Endometrium (tissue), 2 donors: ENCODE data around the gene CADPS2.

Experiments used
- FAIRE-seq: peaks from 2 replicates; lab custom pipeline; 2012; peaks lifted over from hg19 to GRCh38; lab: Jason Lieb, UNC
- donor health status: control.
- donor health status: control.

CADPS2 gene

GRCh38 chr7:122363144-122363543 lies 523.1 kb downstream of the CADPS2 start:
- no peak for FAIRE-seq

- no peak for FAIRE-seq
Observed at GRCh38 chr7:122362473-122362872, 523.8 kb downstream of the CADPS2 start.

- FAIRE-seq: no peak
Observed at GRCh38 chr7:122354656-122355055, 531.6 kb downstream of the CADPS2 start.

- FAIRE-seq: no peak
Observed at GRCh38 chr7:122352454-122352853, 533.8 kb downstream of the CADPS2 start.

DNA sequence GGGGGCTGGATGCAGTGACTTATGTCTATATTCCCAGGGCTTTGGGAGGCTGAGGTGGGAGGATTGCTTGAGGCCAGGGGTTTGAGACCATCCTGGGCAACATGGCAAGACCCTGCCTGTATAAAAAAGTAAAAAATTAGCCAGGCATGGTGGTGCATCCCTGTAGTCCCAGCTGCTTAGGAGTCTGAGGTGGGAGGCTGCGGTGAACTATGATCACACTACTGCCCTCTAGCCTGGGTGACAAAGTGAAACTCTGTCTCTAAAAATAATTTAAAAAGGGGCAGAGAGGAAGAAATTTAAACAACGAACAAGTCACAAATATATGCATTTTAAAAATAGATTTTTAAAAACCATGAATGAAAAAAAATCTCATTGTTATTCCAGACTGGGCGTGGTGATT lies 535.6 kb downstream of the CADPS2 start:
- FAIRE-seq: no peak

DNA sequence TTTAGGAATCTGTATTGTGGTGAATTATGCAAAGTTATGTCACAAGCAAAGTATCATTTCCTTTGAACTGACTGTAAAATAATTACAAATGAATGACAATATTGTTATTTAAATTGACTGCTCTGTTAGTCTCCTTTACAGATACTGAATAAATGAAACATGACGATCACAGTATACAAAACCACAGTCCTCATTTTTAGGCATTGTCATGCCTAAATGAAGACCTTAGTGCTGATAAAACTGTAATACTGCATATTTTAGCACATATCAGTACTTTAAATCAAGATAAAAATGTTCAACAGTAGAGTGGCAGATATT lies 542.0 kb downstream of the CADPS2 start:
- FAIRE-seq: no peak

GRCh38 chr7:122343601-122344302 lies 542.5 kb downstream of the CADPS2 start:
- no peak for FAIRE-seq

DNA sequence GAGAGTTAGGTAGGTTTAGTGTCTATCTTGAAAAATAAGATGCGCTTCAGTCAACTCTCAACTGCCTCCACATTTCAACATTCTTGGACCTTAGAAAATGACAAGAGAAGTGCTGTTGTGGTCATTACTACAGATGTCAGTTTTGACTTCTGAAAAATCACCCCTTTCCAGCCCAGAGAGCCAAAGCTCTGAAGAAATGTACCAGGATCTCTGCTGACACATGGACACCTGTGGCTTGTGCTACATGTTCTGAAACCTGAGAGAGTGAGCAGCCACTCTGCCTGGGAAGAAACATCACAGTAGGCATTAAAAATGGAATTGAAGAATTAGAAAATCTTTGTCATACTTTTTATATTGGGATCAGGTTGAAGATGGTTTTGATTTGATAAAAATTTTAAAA lies 545.8 kb downstream of the CADPS2 start:
- FAIRE-seq: no peak

DNA sequence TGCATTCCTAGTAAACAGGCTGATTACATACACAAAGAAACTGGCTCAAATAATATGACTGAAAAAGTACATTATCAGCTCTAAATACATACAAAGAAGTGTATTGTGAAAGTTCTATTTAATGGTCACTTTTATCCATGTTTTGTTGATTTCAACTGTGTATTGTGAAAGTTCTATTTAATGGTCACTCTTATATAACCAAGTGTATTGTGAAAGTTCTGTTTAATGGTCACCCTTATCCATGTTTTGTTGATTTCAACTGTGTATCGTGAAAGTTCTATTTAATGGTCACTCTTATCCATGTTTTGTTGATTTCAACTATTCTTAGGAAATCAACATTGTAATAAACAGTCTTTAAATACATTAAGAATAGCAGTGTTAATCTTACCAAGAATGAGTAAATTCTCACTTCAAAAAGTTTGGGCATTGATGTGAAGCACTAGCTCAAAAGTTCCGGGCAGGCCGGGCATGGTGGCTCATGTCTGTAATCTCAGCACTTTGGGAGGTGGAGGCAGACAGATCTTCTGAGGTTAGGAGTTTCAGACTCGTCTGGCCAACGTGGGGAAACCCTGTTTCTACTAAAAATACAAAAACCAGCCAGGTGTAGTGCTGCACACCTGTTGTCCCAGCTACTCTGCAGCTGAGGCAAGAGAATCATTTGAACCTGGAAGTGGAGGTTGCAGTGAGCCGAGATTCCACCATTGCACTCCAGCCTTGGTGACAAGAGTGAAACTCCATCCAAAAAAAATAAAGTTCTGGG lies 546.9 kb downstream of the CADPS2 start:
- FAIRE-seq: no peak

DNA sequence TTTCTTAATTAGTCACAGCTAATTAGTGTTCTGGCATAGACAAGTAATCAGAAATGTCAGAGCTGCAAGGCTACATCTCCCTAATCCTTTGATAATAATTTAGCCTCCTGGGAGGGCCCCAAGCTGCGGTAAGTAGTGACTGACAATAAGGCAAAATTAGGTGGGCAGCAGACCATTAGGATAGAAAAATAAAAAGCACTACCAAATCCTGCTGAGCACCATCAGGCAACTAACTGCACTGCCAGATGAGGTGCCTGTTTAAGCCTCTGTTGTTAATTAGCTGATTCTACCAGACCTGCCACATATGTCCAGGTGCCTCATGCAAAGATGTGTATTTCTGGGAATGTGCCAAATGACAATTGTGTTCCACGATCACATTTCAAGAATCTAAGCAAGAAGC lies 549.2 kb downstream of the CADPS2 start:
- no peak for FAIRE-seq

DNA sequence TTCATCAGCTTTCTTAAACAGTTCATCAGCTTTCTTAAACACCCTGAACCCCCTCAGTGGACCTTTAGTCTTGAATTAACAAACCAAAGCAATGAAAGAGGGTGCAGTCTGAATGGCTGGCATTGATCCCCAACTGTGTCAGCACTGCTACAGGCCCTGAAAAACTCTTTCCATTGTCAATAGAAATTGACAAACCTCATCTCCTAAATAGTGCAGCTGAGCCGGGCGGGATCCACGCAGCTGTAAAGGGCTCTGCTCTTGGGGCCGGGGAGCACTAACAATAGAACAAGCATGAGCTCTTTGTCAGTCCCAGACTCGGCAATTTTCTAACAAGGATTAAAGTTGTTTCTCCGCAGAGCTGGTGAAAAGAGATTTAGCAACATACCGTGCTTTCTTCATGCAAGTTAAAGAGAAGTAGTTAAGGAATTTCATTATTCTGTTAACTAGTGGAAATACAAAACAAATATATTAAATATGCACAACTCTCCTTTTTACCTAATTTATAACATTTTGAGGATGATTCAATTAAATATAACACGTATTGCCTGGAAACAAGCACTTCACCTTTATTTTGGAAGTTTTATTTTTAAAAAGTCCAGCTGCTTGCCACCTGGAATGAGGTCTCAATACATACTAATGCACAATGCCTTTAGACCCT lies 557.0 kb downstream of the CADPS2 start:
- FAIRE-seq: no peak

- no peak for FAIRE-seq
Observed at GRCh38 chr7:122327969-122328368, 558.3 kb downstream of the CADPS2 start.

GRCh38 chr7:122316467-122317388 lies 569.5 kb downstream of the CADPS2 start:
- no peak for FAIRE-seq

DNA sequence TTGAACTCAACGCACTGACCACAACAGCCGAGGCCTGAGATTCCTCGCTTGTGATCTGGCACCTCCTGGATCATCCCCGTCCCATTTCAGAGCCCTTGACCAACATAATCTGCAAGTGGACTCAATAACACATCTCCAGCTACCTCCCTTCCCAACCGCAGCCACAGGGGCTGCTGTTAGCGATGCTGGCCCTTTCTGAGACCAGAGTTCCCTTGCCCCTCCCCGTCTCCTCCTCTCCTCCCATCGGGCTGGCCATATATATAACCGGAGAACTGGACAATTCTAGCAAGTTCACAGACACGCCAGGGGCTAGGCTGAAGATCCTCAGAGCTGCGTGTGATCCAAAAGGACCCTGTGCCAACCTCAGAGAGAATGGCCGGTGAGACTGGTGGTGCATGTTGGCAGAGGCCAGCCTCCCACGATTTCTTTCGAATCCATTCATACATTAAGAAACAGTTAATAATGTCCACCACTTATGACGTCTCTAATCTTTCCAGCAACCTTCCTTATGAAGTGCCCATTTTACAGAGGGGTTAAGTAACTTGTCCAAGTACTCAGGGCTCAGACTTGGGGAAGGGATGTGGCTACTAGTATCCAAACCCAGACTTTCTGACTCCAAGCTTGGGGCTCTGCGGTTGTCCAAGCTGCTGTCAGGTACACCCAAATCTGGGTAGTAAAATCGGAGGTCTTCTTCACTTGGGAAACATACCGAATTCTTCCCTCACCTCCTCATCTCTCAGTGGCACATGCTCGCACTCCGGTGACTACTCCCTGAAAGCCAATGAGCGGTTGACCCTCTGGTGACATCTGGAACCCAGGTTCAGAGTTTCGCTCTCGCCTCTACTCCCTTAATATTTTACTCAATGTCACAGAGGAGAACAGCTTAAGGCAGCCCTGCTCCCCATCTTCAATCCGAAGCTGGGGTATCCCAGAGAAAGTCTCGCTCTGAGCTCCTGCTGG lies 570.5 kb downstream of the CADPS2 start:
- no peak for FAIRE-seq

DNA sequence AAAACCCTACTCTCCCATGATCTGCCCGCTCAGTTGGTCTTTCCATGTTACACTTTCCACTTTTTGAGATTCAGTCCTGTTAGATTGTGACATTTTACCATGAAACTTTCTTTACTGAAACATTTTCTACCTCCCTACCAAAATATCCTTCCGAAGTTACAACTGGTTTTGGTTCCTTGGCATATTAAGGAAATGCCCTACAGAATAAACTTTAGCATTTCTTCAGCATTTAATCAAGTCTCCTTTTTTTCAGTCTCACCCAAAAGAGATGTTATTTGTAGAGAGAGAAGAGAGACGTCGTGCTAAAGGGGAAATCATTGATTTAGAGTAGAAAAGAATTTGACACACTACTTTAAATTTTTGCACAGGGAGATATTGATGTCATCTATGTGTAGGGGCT lies 572.0 kb downstream of the CADPS2 start:
- FAIRE-seq: no peak

- no peak for FAIRE-seq
Observed at GRCh38 chr7:122312789-122313188, 573.5 kb downstream of the CADPS2 start.

DNA sequence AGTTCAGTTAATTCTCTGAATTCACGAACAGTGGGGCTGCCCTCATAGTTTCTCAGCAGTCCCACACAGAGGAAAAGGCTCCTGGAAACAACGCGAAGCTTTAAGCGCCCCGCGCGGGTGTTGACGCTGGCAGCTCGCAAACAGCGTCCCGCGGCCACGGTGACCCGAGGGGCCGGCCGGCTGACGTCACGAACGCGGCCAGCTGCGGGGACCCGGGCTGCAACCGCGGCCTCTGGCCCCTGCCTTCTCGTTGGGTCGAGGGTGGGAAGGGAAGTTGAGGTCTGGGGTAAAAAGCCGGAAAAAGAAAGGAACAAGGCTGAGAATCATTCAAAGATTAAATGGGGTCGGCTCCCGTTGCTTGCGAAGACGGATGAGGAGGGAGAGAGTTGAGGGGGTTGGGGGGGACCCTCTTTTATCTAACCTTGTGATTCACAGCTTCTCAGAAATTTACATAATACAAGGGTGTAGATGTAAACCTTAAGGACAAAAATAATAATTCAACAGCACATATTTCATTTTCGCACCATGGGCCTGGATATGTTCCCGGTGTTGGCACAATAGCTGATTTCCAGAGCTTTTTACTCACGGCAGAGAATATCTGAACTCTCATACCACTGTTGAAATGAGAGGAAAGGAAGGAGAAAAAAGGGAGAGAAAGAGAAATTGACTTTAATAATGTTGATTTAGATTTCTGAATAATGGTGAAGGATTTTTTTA lies 574.4 kb downstream of the CADPS2 start:
- FAIRE-seq: no peak

DNA sequence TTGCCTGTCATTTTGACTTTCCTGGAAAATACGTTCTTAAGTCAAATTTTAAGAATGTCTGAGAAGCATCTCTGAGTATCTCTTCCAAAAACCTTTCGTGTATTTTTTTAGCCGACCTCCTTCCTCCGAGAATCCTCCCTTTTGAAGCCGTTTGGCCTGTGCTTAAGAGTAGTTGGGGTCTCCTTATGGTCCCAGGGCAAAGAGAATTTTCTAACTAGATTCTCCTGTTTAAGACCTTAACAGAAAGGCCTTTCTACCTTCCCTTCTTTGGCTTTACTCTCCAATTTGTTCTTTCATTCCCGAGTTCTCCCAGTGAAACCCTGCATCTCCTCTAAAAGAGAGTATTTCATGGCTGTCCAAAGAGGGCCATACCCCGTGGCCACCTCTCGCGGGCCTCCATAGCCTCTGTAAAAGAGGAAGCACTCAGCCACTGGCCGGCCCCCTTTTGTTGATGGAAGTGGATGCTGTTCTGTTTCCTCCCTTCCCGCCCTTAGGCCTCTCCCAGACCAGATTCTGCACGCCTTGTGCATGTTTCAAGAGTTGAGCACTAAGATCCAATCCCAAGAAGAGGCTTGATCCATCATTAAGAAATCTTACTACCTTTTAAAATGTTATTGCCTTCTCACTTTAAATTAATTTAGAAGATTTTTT lies 575.1 kb downstream of the CADPS2 start:
- no peak for FAIRE-seq

- no peak for FAIRE-seq
Observed at GRCh38 chr7:122310119-122311021, 575.9 kb downstream of the CADPS2 start.
